COLO829 (cell line): Measurements from ENCODE around the gene CCN2.
"Not testable (repeated sequence)": the region's sequence is repeated elsewhere in the genome, so short reads cannot be mapped to it uniquely, and the experiment has no call there.

ENCODE experiments used
- DNase-seq: peaks from one replicate; pipeline ENCODE4 v3.0.0; 2012; ENCODE audit warnings: low spot score

The CCN2 gene

DNA sequence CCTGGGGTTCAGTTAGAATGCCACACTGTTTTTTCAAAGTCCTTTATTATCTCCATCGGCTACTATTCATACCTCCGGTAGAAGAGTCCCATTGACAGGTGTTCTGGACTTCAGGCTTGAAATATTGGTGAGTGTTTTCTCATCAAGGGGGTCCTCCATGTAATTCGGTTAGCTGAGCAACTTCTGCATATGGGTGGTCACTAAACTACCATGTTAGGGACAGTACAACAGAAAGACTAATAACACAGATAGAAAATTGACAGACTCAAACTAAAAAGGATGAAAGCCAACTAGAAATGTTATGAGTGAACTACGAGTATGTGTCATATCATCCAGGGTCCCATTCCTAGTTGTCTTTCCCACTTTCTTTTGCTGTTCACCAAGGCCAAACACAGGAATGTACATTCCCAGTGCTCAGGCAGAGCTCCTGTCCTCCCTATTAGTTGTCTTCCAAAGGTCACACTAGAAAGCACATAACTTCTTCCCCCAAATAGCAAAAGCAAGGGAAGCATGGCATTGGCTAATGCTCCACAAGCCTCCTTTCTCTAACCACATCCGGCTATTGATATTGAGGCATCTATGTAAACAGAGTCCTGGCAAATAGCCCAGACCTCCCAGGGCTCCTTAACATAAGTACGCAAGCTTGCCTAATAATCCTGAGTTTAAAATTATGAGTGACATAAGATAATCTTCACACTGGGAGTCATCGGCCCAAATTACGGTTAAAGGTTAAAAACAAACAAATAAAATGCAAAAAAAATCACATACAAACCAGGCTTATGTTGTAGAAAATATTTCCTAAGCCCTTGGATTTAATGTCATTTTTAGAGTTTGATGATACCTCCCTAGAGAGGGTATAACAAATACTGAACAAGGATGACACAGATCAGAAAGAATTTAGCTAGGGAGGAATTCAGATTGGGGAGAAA is 13.2 kb downstream of the CCN2 start:
- no peak for DNase-seq

GRCh38 chr6:131937226-131937625 is 13.9 kb downstream of the CCN2 start:
- no peak for DNase-seq

DNA sequence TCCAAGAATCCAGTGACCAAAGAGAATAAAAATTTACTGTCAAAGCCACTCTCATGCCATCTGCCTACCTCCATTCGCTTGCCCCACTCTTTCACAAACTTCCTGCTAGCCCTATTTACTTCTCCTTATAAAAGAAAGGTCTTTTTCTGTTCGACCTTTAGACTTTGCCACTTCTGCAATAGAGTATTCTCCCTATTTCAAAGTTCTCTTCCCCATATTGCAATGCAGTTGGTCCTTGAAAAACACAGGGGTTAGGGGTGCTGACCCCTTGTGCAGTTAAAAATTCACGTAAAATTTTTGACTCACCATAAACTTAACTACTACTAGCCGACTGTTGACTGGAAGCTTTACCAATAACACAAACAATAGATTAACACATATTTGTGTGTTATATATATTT is 15.0 kb downstream of the CCN2 start:
- DNase-seq: no peak

DNA sequence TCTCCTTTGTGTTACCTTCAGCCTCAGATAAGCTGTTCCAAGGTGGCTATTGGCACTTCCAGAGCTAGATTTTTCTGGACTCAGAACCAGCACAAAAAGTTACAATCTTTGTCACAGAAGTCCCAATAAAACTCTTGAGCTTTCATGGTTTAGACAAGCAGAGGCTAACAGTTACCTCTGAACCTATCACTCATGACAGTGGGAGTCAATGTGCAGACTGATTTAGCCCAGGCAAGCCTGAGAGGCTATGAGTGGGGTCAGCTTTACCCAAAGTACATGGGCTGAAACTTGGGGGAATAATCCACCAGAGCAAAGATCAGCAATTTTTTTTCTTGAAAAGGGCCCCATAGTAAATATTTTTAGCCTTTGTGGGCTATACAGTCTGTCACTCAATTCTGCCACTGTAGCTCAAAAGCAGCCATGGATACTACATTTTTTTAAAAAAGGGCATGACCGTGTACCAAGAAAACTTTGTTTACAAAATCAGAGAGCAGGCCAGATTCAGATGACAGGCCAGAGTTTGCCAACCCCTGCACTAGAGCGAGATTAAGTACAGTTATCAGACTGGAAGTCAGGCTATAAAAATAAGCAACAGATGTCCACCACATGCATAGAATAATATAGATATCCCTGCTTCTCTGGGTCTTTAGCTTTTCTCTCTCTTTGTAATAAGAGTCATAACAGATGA is 20.0 kb downstream of the CCN2 start:
- DNase-seq: no peak

DNA sequence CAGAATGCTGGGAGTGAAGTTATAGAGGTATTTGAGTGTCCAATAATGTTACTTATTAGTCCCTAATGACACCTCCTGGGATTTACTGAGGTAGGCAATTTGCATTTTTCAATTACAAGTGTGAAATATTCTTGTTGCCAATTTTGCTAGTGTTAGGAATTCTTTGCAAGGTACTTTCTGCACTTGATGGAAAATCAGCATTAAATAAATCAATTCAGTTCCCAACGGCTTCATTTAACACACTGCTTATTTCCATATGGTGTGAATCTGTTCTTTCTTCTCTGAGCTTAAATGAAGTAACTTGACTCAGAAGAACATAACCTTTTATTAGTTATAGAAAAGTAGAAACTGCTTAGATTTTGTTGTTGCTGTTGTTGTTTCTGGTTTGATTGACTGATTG is 21.2 kb downstream of the CCN2 start:
- DNase-seq: no peak

- DNase-seq: no peak
These were observed 21.9 kb downstream of the CCN2 start for GRCh38 chr6:131929264-131929663.

DNA sequence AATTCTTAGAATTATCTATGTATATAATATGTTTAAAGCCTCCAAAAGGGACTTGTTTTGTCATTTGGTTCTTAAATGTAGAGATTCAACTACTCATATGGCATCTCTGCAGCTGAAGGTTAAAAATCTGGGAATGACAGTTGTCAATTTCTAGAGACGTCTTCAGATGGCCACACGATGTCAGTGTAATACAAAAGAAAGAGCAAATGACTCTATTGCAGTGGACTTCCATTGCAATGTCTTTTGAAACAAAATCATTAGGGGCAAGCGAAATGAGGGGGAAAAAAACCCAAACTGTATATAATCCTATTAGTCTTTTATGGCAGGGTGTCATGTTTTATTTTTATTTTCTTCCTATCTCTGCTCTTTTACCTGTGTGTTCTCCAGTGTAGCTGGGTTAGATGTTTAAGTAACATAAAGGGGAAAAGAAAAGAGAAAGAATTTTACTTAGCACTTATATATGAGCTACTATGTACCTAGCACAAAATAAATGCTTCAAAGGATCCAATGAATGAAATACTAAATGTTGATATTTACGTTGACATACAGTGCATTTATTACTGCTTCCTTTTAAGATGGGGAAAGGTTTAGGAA is 26.2 kb downstream of the CCN2 start:
- peak; percentile 48 for DNase-seq

DNA sequence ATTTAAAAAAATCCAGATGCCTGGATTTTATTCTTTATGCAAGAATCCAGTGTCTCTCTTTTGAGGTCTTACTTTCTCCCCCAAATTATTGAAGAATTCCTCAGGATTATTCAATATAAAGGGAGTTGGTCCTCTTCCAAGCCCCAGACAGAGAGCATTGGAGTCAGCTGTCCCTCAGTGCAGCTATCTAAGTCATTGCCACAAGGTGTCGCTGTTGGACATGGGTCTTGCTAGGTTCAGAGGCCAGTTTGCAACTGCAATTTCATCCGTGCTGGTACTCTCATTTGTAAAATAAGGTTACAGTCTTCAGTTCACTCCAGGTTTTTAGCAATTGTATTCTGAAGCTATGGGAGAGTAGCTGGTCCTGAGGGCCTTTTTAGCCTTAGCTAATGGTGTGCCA is 27.8 kb downstream of the CCN2 start:
- DNase-seq: peak; percentile 11

- DNase-seq: no peak
These were observed 30.5 kb downstream of the CCN2 start for GRCh38 chr6:131920656-131921055.

GRCh38 chr6:131918650-131919355 is 32.4 kb downstream of the CCN2 start:
- no peak for DNase-seq

GRCh38 chr6:131917763-131918649 is 33.2 kb downstream of the CCN2 start:
- DNase-seq: no peak

DNA sequence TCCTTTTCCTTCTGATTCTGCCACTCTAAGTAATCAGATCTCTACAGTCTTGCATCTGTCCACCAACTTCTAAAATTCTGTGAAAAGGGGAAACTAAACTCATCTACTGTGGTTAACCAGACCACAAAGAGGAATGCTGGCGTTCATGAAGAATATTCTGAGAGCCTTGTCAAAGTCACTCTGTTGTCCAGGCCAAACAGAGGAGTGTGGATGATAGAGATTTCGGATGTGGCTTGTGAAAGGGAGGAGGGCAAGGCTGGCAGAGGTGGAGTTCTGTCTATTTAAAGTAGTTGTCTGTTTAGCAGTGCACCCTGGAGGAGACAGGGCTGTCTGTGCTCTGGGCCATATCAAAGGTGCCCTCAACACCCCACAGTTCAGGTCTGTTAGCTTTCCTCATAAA is 33.9 kb downstream of the CCN2 start:
- no peak for DNase-seq

GRCh38 chr6:131916847-131917246 is 34.3 kb downstream of the CCN2 start:
- no peak for DNase-seq

DNA sequence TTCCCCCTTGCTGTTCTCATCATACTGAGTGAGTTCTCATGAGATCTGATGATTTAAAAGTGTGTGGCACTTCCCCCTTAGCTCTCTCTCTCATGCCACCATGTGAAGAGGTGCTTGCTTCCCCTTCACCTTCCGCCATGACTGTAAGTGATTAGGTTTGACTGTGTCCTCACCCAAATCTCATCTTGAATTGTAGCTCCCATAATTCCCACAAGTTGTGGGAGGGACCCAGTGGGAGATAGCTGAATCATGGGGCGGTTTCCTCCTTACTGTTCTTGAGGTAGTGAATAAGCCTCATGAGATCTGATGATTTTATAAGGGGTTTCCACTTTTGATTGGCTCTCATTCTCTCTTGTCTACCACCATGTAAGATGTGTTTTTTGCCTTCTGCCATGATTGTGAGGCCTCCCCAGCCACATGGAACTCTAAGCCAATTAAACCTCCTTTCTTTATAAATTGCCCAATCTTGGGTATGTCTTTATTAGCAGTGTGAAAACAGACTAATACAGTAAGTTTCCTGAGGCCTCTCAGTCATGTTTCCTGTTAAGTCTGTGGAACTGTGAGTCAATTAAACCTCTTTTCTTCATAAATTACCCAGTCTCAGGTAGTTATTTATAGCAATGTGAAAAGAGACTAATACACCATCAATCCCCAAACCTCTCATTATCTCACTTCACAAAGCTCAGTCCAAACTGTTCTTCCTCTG is 34.9 kb downstream of the CCN2 start:
- not testable (repeated sequence) for DNase-seq

DNA sequence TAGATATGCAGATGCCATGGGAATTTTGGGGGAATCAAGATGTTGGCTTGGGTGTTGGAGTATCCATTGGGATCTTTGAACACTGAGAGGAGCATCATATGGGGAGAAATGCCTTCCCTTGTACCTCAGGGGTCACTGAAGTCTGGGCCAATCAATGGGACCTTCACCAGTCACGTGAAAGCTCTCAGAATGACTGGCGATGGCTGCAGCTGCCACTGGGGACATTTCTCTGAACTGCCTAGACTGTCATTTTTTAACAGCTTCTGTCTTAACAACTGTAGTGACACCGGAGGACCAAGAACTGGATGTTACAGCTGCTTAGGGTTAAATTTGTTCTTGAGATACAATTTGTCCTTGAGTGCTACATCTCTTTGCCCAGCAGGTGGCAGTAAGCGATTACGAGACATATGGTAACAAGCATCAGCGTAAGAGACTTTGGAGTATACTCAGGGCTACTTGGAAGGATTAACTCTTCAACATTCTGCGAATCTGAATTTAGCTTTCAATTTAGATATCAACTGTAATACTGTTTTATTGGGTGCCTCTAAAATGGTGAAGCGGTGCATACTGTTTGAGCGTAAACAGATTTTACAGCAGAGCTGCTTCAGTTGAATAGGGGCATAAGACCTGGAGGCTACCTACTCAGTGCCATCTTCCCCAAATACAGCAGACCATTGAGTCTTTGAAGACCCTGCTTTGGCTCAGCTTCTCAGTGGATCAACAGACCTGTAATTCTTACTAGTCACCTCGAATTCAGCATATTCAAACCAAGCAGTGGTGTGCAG is 36.0 kb downstream of the CCN2 start:
- peak; percentile 68 for DNase-seq

DNA sequence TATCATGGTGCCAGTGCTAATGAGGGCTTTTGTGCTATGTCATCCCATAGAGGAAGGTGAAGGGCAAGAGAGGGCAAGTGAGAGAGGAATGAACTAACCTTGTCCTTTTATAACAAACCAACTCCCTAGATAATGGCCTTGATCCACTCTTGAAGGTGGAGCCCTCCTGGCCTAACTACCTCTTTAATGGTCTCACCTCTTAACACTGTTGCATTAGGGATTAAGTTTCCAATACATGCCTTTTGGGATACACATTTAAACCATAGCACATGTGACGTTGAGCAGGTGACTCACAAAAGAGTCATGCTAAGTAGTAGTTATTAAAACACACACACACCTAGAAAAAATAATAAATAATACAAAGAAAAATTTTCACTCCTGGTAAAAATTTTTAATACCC is 36.9 kb downstream of the CCN2 start:
- DNase-seq: no peak

DNA sequence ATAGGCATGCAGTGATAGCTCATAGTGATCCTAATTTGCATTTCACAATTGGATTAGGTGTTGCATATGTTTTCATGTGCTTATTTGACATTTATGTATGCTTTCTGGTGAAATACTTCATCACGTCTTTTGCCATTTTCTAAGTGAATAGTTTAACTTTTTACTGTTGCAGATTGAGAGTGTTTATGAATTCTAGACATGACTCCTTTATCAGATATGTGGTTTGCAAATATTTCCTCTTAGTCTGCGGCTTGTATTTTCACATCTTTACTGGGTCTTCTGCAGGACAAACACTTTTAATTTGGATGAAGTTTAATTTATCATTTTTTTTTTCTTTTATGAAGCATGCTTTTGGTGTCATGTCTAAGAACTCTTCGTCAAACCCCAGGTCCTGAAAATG is 39.2 kb downstream of the CCN2 start:
- DNase-seq: no peak

DNA sequence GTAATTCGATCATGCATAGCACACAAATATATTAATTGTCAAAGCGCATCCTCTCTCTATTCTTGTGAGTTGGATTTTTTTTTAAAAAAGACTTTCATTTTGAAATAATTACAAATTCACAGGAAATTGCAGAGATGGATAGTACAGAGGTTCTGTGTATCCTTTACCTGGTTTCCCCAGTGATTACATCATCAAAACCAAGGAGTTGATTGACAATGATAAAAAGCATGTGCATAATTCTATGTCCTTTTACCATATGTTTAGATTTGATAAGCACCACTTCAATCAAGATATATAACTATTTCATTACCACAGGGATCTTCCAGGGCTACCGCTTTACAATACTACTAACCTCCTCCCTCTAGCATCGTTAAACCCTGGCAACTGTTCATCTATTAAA is 40.2 kb downstream of the CCN2 start:
- DNase-seq: no peak

GRCh38 chr6:131910219-131910589 is 41.0 kb downstream of the CCN2 start:
- no peak for DNase-seq
